ENCODE measurements around the gene TRIM58. TPM values are rescaled to one million over a fixed set of nuclear protein-coding genes. Genes with fewer than 3 reads are reported as not detected.

TRIM58 gene
- total RNA-seq, 4 donors from 2014 or later: 0.42 to 7.3 (median 1.9) TPM

GRCh38 chr1:247908766-247909165 lies 51.8 kb downstream of the TRIM58 start:
- Histone ChIP-seq H3K4me1 (no peaks in the 10 kb centered on the region), H3K9me3 (no peaks in the 10 kb centered on the region), H3K36me3 (no peaks in the 10 kb centered on the region), H3K4me3 (no peak overlapping the region), H3K27ac (replicated peaks in 1 of 4) (no peak overlapping the region), H3K27me3 (no peaks in the 10 kb centered on the region)
- 69% methylated on average over 5 of the region's 5 CpGs for WGBS
- TF ChIP-seq POLR2AphosphoS5 (IDR thresholded peaks at IDR 0.05) (no peak), EP300 (IDR thresholded peaks at IDR 0.05) (no peak), POLR2A (IDR thresholded peaks at IDR 0.05; ENCODE audit: low read depth) (no peak)
- TF ChIP-seq, protein P1, sequence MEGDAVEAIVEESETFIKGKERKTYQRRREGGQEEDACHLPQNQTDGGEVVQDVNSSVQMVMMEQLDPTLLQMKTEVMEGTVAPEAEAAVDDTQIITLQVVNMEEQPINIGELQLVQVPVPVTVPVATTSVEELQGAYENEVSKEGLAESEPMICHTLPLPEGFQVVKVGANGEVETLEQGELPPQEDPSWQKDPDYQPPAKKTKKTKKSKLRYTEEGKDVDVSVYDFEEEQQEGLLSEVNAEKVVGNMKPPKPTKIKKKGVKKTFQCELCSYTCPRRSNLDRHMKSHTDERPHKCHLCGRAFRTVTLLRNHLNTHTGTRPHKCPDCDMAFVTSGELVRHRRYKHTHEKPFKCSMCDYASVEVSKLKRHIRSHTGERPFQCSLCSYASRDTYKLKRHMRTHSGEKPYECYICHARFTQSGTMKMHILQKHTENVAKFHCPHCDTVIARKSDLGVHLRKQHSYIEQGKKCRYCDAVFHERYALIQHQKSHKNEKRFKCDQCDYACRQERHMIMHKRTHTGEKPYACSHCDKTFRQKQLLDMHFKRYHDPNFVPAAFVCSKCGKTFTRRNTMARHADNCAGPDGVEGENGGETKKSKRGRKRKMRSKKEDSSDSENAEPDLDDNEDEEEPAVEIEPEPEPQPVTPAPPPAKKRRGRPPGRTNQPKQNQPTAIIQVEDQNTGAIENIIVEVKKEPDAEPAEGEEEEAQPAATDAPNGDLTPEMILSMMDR (IDR thresholded peaks at IDR 0.05): no peak
- intact Hi-C loops (cut with DNase I): no loop called here
- no peak for DNase-seq (ENCODE audit: extremely low spot score)

DNA sequence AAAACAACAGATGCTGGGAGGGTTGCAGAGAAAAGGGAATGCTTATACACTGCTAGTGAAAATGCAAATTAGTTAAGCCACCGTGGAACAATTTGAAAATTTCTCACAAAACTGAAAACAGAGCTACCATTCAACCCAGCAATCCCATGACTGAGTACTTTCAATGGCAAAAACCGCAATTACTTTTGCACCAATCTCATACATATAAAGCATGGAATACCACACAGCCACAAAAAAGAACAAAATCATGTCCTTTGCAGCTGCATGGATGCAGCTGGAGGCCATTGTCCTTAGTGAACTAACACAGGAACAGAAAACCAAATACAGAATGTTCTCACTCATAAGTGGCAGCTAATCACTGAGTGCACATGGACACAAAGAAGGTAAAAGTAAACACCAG lies 56.8 kb downstream of the TRIM58 start:
- TF ChIP-seq, protein P1 (IDR thresholded peaks at IDR 0.05): no peak
- TF ChIP-seq POLR2AphosphoS5 (IDR thresholded peaks at IDR 0.05) (no peak), EP300 (IDR thresholded peaks at IDR 0.05) (no peak), POLR2A (IDR thresholded peaks at IDR 0.05; ENCODE audit: low read depth) (no peak)
- no peak for DNase-seq (ENCODE audit: extremely low spot score)
- Histone ChIP-seq H3K36me3 (no peaks in the 10 kb centered on the region), H3K4me1 (no peaks in the 10 kb centered on the region), H3K27ac (replicated peaks in 1 of 4) (no peak overlapping the region), H3K4me3 (no peak overlapping the region), H3K27me3 (no peaks in the 10 kb centered on the region), H3K9me3 (no peaks in the 10 kb centered on the region)
- 74% methylated on average over 2 of the region's 2 CpGs for whole genome bisulfite sequencing
- intact Hi-C loops (cut with DNase I): no loop called here

GRCh38 chr1:247914941-247915662 lies 58.1 kb downstream of the TRIM58 start:
- no peak for DNase-seq (ENCODE audit: extremely low spot score)
- Histone ChIP-seq H3K27ac (replicated peaks in 1 of 4) (no peak overlapping the region), H3K36me3 (no peaks in the 10 kb centered on the region), H3K4me3 (no peak overlapping the region), H3K27me3 (no peaks in the 10 kb centered on the region), H3K4me1 (no peaks in the 10 kb centered on the region), H3K9me3 (no peaks in the 10 kb centered on the region)
- TF ChIP-seq EP300 (IDR thresholded peaks at IDR 0.05) (no peak), POLR2A (IDR thresholded peaks at IDR 0.05; ENCODE audit: low read depth) (no peak), POLR2AphosphoS5 (IDR thresholded peaks at IDR 0.05) (no peak)
- TF ChIP-seq, protein P1 (IDR thresholded peaks at IDR 0.05): no peak
- intact Hi-C loops (cut with DNase I): no loop called here
- 60% methylated on average over 4 of the region's 4 CpGs for WGBS

DNA sequence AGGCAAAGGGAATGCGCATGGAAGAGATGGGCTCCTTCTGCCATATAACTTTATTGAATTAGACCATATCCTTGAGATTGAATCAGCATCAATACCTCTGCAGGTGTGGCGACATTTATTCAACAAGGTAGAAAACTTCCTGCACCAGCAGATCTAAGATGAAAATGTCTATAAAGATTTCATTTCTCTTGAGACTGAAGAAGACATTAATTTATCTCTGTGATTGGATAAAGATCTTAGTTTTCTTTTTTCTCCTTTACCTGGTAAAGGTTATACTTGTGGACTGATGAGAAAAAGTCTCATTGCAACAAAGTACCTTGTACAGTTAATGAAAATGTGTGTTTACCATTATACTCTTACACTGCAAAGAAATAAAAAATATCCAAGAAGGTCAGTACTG lies 63.0 kb downstream of the TRIM58 start, which contains the start of gene OR2T8:
Gene OR2T8 (plus strand): TSS at position 301 of the 400 bp plus-strand sequence. CDS start 766 bp downstream, outside the sequence.
- H3K27me3 ChIP-seq: no peaks in the 10 kb centered on the region
- TF ChIP-seq POLR2AphosphoS5 (IDR thresholded peaks at IDR 0.05) (no peak), EP300 (IDR thresholded peaks at IDR 0.05) (no peak), POLR2A (IDR thresholded peaks at IDR 0.05; ENCODE audit: low read depth) (no peak)
- TF ChIP-seq, protein P1 (IDR thresholded peaks at IDR 0.05): no peak
- WGBS: 75% methylated on average over 2 of the region's 2 CpGs
- no peak for DNase-seq (ENCODE audit: extremely low spot score)
- no peak within 1 kb of the TSS for H3K4me3 ChIP-seq
- no peaks in the 10 kb centered on the region for H3K4me1 ChIP-seq
- H3K9me3 ChIP-seq: no peaks in the 10 kb centered on the region
- H3K27ac ChIP-seq (replicated peaks in 1 of 4): no peak within 1 kb of the TSS
- intact Hi-C loops (cut with DNase I): no loop called here
- H3K36me3 ChIP-seq: no peaks in the 10 kb centered on the region

Measured in esophagus muscularis mucosa (tissue), 4 donors.